ENCODE data around the gene AXIN2. TPM values are rescaled to one million over a fixed set of nuclear protein-coding genes. Genes with fewer than 3 reads are reported as not detected.

Gene AXIN2
- total and polyA plus RNA-seq, 2 donors from 2014 or later = 1.2 to 14.0 TPM

DNA sequence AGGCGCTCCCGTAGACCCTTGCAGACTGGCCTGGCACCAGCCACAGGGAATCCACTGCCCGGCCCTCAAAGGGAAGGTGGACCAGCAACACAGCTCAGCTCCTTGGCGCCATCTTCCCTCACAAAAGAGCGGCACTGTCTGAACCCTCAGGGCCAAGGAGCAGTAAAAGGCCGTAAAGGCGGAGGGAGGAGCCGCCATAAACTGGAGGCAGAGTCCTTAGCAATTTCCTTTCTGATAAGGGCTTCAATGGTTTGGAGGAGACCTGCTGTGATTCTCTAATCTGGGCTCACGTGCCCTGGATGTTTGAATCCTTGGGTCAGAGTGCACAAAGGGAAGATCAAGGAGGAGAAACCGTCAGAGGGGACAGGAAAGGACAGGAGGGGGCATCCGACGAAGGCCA lies 15.5 kb upstream of the AXIN2 start:
- FAIRE-seq (no peak), DNase-seq (no peak)
- TF ChIP-seq, protein P1, sequence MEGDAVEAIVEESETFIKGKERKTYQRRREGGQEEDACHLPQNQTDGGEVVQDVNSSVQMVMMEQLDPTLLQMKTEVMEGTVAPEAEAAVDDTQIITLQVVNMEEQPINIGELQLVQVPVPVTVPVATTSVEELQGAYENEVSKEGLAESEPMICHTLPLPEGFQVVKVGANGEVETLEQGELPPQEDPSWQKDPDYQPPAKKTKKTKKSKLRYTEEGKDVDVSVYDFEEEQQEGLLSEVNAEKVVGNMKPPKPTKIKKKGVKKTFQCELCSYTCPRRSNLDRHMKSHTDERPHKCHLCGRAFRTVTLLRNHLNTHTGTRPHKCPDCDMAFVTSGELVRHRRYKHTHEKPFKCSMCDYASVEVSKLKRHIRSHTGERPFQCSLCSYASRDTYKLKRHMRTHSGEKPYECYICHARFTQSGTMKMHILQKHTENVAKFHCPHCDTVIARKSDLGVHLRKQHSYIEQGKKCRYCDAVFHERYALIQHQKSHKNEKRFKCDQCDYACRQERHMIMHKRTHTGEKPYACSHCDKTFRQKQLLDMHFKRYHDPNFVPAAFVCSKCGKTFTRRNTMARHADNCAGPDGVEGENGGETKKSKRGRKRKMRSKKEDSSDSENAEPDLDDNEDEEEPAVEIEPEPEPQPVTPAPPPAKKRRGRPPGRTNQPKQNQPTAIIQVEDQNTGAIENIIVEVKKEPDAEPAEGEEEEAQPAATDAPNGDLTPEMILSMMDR (IDR thresholded peaks at IDR 0.05; ENCODE audit: borderline replicate concordance, extremely low read depth, insufficient read depth) = no peak
- Histone ChIP-seq H3K27ac (ENCODE audit: low read depth in 2 of 2, low read length in 2 of 2) (no peak overlapping the region), H3K4me1 (ENCODE audit: control insufficient read depth in 2 of 3, insufficient read depth in 2 of 3, low read depth in 1 of 3, low read length in 3 of 3) (no peaks in the 10 kb centered on the region), H3K27me3 (ENCODE audit: control insufficient read depth, insufficient read depth, low read length) (no peaks in the 10 kb centered on the region), H3K9ac (ENCODE audit: low read length in 3 of 3) (no peak overlapping the region), H3K36me3 (ENCODE audit: control insufficient read depth in 2 of 3, insufficient read depth in 3 of 3, low read length in 3 of 3) (no peaks in the 10 kb centered on the region), H3K9me3 (ENCODE audit: control insufficient read depth in 2 of 3, insufficient read depth in 1 of 3, low read length in 3 of 3) (no peaks in the 10 kb centered on the region), H3K4me3 (ENCODE audit: low read length in 3 of 3) (no peak overlapping the region)
- intact Hi-C loops (cut with DNase I) = no loop called here

DNA sequence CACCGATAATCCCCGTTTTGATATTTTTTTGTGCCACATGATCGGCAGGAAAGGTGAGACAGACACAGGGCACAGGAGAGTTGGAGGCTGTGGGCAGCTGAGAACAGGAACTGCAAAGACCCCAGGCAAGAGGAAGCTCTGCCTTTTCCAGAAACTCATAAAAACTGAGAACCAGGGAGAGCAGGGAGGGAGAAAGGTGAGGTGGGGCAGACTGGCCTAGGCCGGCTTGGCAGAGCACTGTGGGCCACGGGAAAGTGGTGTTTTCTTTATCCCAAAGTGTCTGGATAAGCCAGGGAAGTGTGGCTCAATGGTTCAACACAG lies 11.8 kb upstream of the AXIN2 start:
- Histone ChIP-seq H3K4me3 (ENCODE audit: low read length in 3 of 3) (no peak overlapping the region), H3K27ac (ENCODE audit: low read depth in 2 of 2, low read length in 2 of 2) (no peak overlapping the region), H3K27me3 (ENCODE audit: control insufficient read depth, insufficient read depth, low read length) (no peaks in the 10 kb centered on the region), H3K9ac (ENCODE audit: low read length in 3 of 3) (no peak overlapping the region), H3K4me1 (ENCODE audit: control insufficient read depth in 2 of 3, insufficient read depth in 2 of 3, low read depth in 1 of 3, low read length in 3 of 3) (no peaks in the 10 kb centered on the region), H3K36me3 (ENCODE audit: control insufficient read depth in 2 of 3, insufficient read depth in 3 of 3, low read length in 3 of 3) (no peaks in the 10 kb centered on the region), H3K9me3 (ENCODE audit: control insufficient read depth in 2 of 3, insufficient read depth in 1 of 3, low read length in 3 of 3) (no peaks in the 10 kb centered on the region)
- TF ChIP-seq, protein P1 (IDR thresholded peaks at IDR 0.05; ENCODE audit: borderline replicate concordance, extremely low read depth, insufficient read depth) = no peak
- FAIRE-seq = no peak
- DNase-seq = peak in 1 of 5 donors; percentile 29
- intact Hi-C loops (cut with DNase I) = no loop called here

DNA sequence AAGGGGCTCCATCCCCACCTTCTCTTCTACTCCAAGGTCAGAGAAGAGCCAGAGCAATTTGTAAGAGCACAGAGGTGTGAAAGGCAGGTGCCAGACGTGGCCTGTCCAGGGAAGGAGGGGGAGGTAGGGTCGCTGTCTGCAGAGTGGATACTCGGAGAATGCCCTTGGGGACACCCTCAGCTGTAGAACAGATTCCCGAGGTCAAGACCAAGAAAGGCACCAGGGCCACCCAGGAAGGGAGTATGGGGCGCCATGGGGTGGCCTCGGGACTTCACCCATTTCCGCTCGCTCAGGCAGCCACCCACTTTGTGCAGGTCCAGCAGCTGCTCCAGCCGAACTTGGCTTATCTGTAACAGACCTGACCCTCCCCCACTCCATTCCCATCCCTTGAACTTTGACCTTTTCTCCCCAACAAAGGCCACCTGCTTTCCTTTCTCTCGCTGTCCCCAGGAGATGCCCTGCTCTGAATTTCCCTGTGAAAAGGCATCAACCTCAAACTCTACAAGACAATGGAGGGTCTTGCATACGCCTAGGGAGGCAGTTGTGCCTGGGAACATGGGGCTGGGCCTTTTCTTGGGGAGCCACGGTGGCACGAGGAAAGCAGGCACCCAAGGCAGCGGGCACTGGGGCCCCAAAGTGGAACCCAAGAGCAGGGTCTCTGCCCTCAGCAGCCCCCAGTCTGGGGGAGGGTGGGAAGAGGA lies 11.3 kb upstream of the AXIN2 start:
- Histone ChIP-seq H3K4me1 (ENCODE audit: control insufficient read depth in 2 of 3, insufficient read depth in 2 of 3, low read depth in 1 of 3, low read length in 3 of 3) (no peaks in the 10 kb centered on the region), H3K36me3 (ENCODE audit: control insufficient read depth in 2 of 3, insufficient read depth in 3 of 3, low read length in 3 of 3) (no peaks in the 10 kb centered on the region), H3K27me3 (ENCODE audit: control insufficient read depth, insufficient read depth, low read length) (no peaks in the 10 kb centered on the region), H3K27ac (ENCODE audit: low read depth in 2 of 2, low read length in 2 of 2) (no peak overlapping the region), H3K4me3 (ENCODE audit: low read length in 3 of 3) (no peak overlapping the region), H3K9ac (ENCODE audit: low read length in 3 of 3) (no peak overlapping the region), H3K9me3 (ENCODE audit: control insufficient read depth in 2 of 3, insufficient read depth in 1 of 3, low read length in 3 of 3) (no peaks in the 10 kb centered on the region)
- DNase-seq = peak in 2 of 5 donors; percentile 16 to 24
- intact Hi-C loops (cut with DNase I) = no loop called here
- TF ChIP-seq, protein P1 (IDR thresholded peaks at IDR 0.05; ENCODE audit: borderline replicate concordance, extremely low read depth, insufficient read depth) = no peak
- FAIRE-seq = no peak

DNA sequence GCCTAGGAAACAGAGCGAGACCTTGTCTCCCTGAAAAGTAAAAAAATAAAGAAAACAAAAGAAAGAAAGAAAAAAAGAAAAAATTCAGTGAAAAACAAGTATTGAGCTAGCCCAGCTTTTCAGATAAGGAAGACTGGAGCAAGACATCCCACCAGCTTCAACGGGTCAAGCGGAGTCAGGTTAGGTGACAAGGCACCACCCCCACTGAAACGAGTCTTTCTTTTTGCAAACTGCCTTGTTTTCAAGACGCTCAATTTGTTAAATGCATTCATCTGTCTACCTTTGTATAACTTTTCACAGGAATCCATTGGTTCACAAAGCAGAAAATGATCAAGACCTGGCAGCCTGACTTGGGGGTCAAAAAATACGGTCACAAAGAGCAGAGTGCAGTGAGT lies 10.7 kb upstream of the AXIN2 start:
- no peak overlapping the region for H3K4me3 ChIP-seq (ENCODE audit: low read length in 3 of 3)
- no peak overlapping the region for H3K9ac ChIP-seq (ENCODE audit: low read length in 3 of 3)
- no peak overlapping the region for H3K27ac ChIP-seq (ENCODE audit: low read depth in 2 of 2, low read length in 2 of 2)
- intact Hi-C loops (cut with DNase I) = no loop called here
- H3K27me3 ChIP-seq (ENCODE audit: control insufficient read depth, insufficient read depth, low read length) = no peaks in the 10 kb centered on the region
- no peaks in the 10 kb centered on the region for H3K36me3 ChIP-seq (ENCODE audit: control insufficient read depth in 2 of 3, insufficient read depth in 3 of 3, low read length in 3 of 3)
- TF ChIP-seq, protein P1 (IDR thresholded peaks at IDR 0.05; ENCODE audit: borderline replicate concordance, extremely low read depth, insufficient read depth) = no peak
- FAIRE-seq (no peak), DNase-seq (peak in 1 of 5 donors; percentile 38)
- H3K9me3 ChIP-seq (ENCODE audit: control insufficient read depth in 2 of 3, insufficient read depth in 1 of 3, low read length in 3 of 3) = no peaks in the 10 kb centered on the region
- H3K4me1 ChIP-seq (ENCODE audit: control insufficient read depth in 2 of 3, insufficient read depth in 2 of 3, low read depth in 1 of 3, low read length in 3 of 3) = no peaks in the 10 kb centered on the region
